WTC11 (cell line): ENCODE results near the gene E2F2.

Source experiments
- CTCF ChIP-seq: fragments of 200-600 bp; IDR thresholded peaks from 2 replicates; pipeline ENCODE4 v1.8.0; 2022; ENCODE audit warnings: antibody characterized with exemption
- E2F1 ChIP-seq: sonication (generic); formaldehyde crosslinking; IDR thresholded peaks from 2 replicates; pipeline ENCODE4 v1.8.0; 2022; ENCODE audit warnings: mild to moderate bottlenecking, missing genetic modification reagents
- SMAD4 ChIP-seq: sonication (generic); formaldehyde crosslinking; IDR thresholded peaks from 2 replicates; pipeline ENCODE4 v1.8.0; 2022; ENCODE audit warnings: mild to moderate bottlenecking, missing genetic modification reagents
- SP1 ChIP-seq: sonication (generic); formaldehyde crosslinking; conservative IDR thresholded peaks from 2 replicates; pipeline ENCODE4 v1.8.1; 2022; ENCODE audit warnings: missing genetic modification reagents
- ZNF263 ChIP-seq: sonication (generic); formaldehyde crosslinking; IDR thresholded peaks from 2 replicates; pipeline ENCODE4 v1.8.1; 2022; ENCODE audit warnings: low read depth, mild to moderate bottlenecking, moderate library complexity, missing genetic modification reagents

- TF ChIP-seq CTCF (no peak), ZNF263 (no peak), SP1 (CRISPR knock-in tag) (peak; percentile 84), SMAD4 (no peak), E2F1 (CRISPR knock-in tag) (no peak; the same call in 1 of the 2 replicates)
Measured at GRCh38 chr1:23559136-23559984, 28.3 kb upstream of the E2F2 start, which contains the start of gene ID3.
